Brain microvascular endothelial cell (primary cell): ENCODE results near the gene SKOR1.

Experiments
- DNase-seq: peaks from one replicate; pipeline ENCODE4 v3.0.0-alpha.2; 2020
- H3K27ac ChIP-seq: fragments of 250-450 bp; sonication (Bioruptor Pico); 2 replicates; pipeline ENCODE4 v1.5.1; 2020; ENCODE audit warnings: mild to moderate bottlenecking, moderate library complexity
- H3K27me3 ChIP-seq: fragments of 250-450 bp; sonication (Bioruptor Pico); replicated peaks from 2 replicates; pipeline ENCODE4 v1.5.1; 2020; ENCODE audit warnings: mild to moderate bottlenecking
- H3K36me3 ChIP-seq: fragments of 250-450 bp; sonication (Bioruptor Pico); replicated peaks from 2 replicates; pipeline ENCODE4 v1.5.1; 2020; ENCODE audit warnings: mild to moderate bottlenecking
- H3K4me3 ChIP-seq: 2 replicates; pipeline ENCODE4 v1.5.1; 2011; ENCODE audit warnings: low read depth, mild to moderate bottlenecking, control low read depth, low read length, moderate library complexity
- CTCF ChIP-seq: IDR thresholded peaks from 2 replicates; pipeline ENCODE4 v1.5.1; 2011; ENCODE audit warnings: low read depth, mild to moderate bottlenecking, moderate library complexity, low read length, control low read depth, inconsistent platforms; ENCODE audit errors: missing control alignments
- in situ Hi-C: cut with HindIII; loops from 2 replicates; pipeline ENCODE4 v1.10.0; 2017; ENCODE audit warnings: low sequenced_read_pairs, low pct_ligation_motif_present

The SKOR1 gene

GRCh38 chr15:67843092-67843501 is 17.8 kb downstream of the SKOR1 start:
- Histone ChIP-seq H3K4me3 (no peak overlapping the region), H3K27me3 (no peaks in the 10 kb centered on the region), H3K27ac (no peak overlapping the region), H3K36me3 (no peaks in the 10 kb centered on the region)
- in situ Hi-C loops, result no loop called here
- TF ChIP-seq CTCF, result no peak
- no peak for DNase-seq

GRCh38 chr15:67843571-67844387 is 18.5 kb downstream of the SKOR1 start:
- no peak for DNase-seq
- Histone ChIP-seq H3K27me3 (no peaks in the 10 kb centered on the region), H3K27ac (no peak overlapping the region), H3K4me3 (no peak overlapping the region), H3K36me3 (no peaks in the 10 kb centered on the region)
- in situ Hi-C loops, result no loop called here
- TF ChIP-seq CTCF, result no peak

GRCh38 chr15:67845974-67846373 is 20.7 kb downstream of the SKOR1 start:
- no peak for TF ChIP-seq CTCF
- Histone ChIP-seq H3K4me3 (no peak overlapping the region), H3K36me3 (no peaks in the 10 kb centered on the region), H3K27me3 (no peaks in the 10 kb centered on the region), H3K27ac (no peak overlapping the region)
- DNase-seq, result no peak
- in situ Hi-C loops, result no loop called here

- in situ Hi-C loops, result no loop called here
- H3K4me3 ChIP-seq, result no peak overlapping the region
- TF ChIP-seq CTCF, result no peak
- no peaks in the 10 kb centered on the region for H3K27me3 ChIP-seq
- no peak overlapping the region for H3K27ac ChIP-seq
- DNase-seq, result no peak
- H3K36me3 ChIP-seq, result no peaks in the 10 kb centered on the region
These were observed 24.2 kb downstream of the SKOR1 start for GRCh38 chr15:67849538-67849937.

GRCh38 chr15:67850336-67850735 is 25.0 kb downstream of the SKOR1 start:
- H3K27ac ChIP-seq, result no peak overlapping the region
- TF ChIP-seq CTCF, result no peak

More at GRCh38 chr15:67850336-67850735, 25.0 kb downstream of the SKOR1 start:
- Histone ChIP-seq H3K4me3 (no peak overlapping the region), H3K36me3 (no peaks in the 10 kb centered on the region), H3K27me3 (no peaks in the 10 kb centered on the region)
- in situ Hi-C loops, result no loop called here
- DNase-seq, result no peak
